Kasumi-1 (cell line): ENCODE results near the gene TSPAN9.

Source experiments
- DNase-seq, 2 experiments: peaks; one replicate each; lab custom pipeline; 2025; lab: John Stamatoyannopoulos, UW

Gene TSPAN9

DNA sequence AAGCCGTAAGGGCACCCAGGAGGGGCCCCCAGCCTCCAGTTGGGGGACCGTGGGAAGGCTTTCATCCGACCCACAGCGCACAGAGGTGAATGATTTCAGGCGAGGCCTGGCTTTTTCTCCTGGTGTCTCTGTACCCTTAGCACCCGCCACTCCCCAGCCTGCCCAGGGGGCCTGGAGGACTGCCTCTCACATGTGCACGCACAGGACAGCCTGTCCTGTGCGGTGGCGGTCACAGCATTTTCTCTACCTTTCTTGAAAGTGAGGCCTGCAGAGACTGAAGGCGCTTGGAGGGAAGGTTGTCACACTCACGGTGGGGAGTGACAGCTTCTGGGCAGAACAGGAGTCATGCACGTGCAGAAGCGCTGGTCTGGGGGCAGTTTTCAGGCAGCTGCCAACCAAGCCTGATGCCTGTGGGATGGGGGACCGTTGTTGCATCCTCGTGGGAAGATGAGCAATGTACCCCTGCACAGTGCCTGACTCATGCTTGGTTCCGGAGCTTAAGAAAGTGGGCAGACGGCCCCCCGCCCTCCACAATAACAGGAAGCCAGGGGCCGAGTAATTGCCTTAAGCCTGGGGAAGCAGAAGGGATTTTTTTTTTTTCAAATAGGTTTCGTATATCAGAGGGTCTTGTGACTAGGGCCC is 148.1 kb downstream of the TSPAN9 start:
- peak; percentile 40 to 53 for DNase-seq

DNA sequence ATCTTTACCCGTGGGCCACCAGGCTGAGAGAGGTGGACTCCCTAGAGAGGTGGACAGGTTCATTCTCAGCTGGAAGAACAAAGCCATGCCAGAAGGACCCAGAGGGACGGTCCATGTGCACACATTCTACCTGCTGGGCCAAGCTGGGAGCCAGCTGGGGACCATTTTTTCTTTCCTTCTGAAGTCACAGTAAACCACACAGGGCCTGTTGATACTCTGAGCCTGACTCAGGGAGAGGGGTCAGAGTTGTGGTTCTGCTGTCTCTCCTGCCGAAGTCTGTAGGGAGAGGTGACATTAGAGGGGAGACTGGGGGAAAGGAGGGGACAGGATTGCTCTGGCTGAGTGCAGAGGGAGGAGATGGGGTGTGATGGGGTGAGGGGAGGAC is 148.6 kb downstream of the TSPAN9 start:
- no peak for DNase-seq

- no peak for DNase-seq
Observed at GRCh38 chr12:3226264-3226663, 149.1 kb downstream of the TSPAN9 start.

GRCh38 chr12:3227076-3227975 is 150.1 kb downstream of the TSPAN9 start:
- no peak for DNase-seq

DNA sequence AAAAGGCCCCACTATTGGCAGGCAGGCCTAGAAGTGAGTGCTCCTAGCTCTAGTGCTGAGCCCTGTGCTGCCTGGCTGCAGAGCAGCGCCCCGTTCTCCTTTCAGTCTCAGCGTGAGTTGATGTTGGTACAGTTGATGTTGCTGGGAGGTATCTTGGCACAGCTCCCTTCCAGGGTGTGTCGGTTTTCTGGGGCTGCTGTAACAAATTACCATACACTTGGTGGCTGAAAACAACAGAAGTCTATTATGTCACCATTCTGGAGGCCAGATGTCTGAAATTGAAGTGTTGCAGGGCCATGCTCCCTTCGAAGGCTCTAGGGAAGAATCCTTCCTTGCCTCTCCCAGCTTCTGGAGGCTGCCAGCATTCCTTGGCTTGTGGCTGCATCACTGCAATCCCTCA is 151.4 kb downstream of the TSPAN9 start:
- no peak for DNase-seq

DNA sequence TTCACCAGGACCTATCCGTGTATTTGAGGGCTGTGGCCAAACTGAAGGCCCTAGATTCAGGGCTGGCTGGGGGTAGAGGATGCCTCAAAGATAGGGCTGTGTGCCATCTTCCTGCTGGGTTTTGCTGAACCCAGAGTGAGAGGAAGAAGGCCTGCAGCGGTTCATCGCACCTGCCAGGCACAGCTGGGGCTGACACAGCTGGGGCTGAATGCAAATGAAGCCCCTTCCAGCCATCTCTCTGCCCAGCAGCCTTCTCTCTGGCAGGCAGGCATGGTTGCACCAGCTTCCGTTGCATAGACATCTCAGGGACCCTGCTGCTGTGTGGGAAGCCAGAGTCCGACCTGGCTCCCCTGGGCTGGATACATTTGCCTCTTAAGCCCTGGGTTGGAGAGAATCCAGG is 152.4 kb downstream of the TSPAN9 start:
- DNase-seq, result no peak

- no peak for DNase-seq
Observed at GRCh38 chr12:3230758-3231375, 153.7 kb downstream of the TSPAN9 start.

DNA sequence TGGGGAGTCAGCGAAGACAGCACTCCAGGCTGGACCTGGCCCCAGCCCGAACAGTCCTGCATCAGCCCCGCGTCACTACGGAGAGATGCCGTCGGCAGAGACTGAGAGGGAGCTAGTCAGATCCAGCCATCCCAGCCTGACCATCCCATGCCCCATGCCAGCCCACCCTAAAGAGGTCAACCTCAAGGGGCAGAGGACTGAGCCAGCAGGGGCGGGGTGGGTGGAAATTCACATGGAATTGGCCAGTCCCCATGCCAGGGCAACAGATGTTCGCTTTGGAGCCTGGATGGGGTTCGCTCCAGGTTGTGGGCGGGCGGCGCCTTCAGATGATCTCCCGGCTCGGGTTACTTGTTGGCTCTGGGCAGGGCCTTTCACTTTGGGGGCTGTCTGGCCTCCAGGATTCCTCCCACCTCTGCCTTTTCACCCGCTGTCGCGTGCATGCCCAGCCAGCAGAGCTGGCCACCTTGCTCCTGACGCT is 154.3 kb downstream of the TSPAN9 start:
- no peak for DNase-seq

DNA sequence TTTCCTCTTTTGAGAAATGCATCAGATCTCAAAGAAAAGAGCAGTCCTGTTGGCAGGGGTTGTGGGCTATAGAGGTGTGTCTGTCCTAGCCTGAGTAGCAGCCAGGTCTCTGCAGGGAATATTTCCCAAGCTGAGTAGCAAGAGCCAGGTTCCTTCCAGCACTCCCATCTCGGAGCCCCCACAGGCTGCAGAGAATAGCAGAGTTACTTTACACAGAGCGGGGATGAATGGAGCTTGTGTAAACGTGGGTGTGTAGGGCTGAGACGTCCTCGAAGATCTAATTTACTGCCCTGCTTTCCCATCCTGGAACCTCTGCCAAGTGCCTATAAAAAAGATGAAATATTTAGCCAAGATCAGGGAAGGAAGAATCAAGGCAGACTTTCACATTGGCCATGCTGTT is 156.6 kb downstream of the TSPAN9 start:
- DNase-seq, result no peak

GRCh38 chr12:3236345-3237187 is 159.4 kb downstream of the TSPAN9 start:
- DNase-seq, result no peak

DNA sequence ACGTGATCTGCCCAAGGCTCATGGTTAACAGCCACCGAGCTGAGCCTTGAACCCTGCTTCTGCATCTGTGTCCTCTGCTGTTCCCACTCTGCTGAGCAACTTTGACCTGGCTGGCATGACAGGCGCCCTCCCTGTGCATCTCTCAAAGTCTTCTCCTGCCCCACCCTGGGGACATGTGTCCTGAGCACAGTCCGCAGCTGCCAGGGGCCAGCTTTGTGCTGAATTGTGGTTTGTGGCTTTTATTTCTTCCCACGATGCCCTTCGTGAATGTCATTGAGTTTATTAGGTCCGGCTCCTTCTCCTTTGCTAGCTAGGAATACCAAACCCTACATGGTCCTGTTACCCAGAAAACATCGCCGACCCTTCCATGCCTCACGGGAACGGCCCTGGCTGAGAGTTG is 161.0 kb downstream of the TSPAN9 start:
- no peak for DNase-seq

- DNase-seq, result no peak
Observed at GRCh38 chr12:3241621-3242020, 164.4 kb downstream of the TSPAN9 start.

GRCh38 chr12:3242199-3242863 is 165.2 kb downstream of the TSPAN9 start:
- DNase-seq, result no peak

GRCh38 chr12:3243376-3244084 is 166.4 kb downstream of the TSPAN9 start:
- no peak for DNase-seq

- no peak for DNase-seq
Observed at GRCh38 chr12:3244219-3244750, 167.1 kb downstream of the TSPAN9 start.

GRCh38 chr12:3246253-3246652 is 169.1 kb downstream of the TSPAN9 start:
- DNase-seq, result no peak

DNA sequence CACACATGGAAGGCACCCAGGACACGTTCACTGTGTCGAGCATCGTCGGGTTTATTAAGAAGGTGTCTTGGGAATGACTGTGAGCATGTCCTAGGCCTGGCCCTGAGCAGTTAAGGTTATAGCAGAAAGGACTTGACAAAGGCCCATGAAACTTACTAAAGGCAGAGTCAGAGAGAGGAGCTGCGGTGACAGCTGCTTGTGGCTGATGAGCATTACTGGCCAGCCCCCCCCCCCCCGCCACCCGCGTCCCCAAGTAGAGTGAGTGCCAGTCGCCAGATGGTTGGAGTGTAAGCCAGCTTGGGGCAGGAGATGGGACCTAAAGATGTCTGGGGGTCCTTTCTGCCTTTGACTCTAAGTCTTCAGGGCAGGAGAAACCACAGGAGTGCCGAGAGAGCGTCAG is 169.9 kb downstream of the TSPAN9 start:
- no peak for DNase-seq

DNA sequence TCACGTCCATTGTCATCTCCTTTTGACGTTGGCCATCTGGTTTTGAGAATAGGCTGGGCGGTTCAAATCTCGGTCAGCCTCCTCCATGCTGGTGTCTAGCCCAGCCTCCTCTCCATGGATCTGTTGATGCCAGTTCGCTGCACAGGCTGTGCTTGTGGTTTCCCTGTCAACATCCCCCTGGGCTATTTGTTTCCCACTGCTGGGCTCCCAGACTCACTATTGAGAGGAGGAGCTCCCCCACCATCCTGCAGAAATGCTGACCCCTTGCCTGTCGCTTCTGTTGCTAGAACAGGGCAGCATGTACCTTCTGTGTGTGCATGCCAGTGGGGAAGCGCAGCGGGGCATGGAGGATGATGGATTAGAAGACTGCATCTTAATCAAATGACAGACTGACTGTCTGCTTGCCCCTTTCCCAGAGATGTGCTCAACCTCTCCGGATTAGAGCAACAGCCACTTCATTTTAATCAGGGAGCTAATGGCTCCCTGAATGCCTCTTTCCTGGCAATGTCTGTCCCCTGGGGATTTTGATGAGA is 170.5 kb downstream of the TSPAN9 start:
- DNase-seq, result no peak

DNA sequence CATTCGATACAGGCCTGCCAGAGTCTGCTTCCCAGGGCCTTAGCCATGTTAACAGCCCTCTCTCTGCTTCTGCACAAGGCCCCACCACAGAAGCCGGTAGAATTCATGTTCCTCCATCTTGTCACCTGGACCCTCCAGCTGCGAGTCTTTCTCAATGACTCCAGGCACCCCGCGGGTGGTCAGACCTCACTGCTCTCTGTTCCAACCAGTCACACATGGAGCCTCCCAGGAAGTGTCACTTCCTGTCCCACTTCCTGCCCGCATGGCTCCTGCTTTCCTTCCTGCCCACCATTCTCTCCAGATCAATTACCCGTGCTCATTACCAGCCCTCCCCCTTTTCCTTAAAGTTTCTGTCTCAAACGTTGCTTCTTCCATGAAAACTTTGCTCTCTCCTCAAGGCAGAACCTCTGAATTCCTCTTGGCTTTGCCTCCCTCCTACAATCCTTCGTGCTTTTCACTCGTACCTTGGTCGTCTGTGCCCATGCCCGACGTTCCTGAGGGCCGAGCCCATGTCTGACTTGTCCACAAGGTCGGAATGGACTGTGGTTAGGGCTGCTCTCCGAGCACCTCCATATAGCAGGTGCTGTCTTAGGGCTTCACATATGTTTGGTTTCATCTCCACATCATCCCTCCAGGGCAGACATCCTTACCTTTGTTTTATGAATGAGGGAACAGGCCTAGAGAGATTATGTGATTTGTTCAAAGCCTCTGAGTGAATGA is 172.1 kb downstream of the TSPAN9 start:
- DNase-seq, result peak; percentile 22 to 50

DNA sequence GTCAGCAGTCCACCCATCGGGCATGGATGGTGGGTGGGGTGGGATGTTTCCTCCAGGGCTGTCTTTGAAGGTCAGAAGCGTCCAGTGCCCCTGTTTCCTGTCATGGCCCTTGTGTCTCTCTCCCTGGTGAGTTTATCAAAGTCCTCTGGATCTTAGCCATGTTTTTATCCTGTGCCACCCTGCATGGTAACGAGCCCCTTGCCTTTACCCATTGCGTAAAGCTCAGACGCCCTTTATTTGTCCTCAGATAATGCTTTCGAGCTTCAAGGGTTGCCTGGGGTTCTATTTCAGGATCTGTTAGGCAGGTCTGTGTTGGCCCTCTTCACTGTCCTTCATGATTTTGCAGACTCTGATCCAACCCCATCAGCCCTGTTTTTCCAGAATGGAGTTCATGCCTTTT is 172.9 kb downstream of the TSPAN9 start:
- no peak for DNase-seq
